ENCODE data around the gene TBCD.

DNA sequence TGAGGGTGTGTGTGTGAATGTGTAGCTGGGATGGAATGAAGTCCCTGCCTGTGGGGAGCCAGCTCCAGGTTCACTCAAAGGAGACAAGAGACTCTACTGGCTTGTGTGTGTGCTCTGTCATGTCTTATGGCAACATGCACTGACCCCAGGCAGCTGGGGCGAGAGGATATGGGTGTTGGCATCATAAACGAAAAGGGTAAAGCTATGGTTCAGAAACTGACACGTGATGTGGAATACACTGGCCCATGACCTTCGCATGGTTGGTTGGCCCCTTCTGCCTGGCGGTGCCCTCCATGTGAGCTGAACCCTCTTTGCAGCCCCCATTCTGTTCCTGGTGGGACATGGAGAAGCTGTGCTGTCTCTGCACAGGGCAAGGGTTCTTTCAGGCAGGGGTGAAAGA lies 66.1 kb downstream of the TBCD start:
- TF ChIP-seq, protein P1, sequence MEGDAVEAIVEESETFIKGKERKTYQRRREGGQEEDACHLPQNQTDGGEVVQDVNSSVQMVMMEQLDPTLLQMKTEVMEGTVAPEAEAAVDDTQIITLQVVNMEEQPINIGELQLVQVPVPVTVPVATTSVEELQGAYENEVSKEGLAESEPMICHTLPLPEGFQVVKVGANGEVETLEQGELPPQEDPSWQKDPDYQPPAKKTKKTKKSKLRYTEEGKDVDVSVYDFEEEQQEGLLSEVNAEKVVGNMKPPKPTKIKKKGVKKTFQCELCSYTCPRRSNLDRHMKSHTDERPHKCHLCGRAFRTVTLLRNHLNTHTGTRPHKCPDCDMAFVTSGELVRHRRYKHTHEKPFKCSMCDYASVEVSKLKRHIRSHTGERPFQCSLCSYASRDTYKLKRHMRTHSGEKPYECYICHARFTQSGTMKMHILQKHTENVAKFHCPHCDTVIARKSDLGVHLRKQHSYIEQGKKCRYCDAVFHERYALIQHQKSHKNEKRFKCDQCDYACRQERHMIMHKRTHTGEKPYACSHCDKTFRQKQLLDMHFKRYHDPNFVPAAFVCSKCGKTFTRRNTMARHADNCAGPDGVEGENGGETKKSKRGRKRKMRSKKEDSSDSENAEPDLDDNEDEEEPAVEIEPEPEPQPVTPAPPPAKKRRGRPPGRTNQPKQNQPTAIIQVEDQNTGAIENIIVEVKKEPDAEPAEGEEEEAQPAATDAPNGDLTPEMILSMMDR (IDR thresholded peaks at IDR 0.05): no peak
- TF ChIP-seq POLR2A (IDR thresholded peaks at IDR 0.05): no peak
